ENCODE data around the gene RGS11. TPM values are rescaled to one million over a fixed set of nuclear protein-coding genes. Genes with fewer than 3 reads are reported as not detected.

Gene RGS11
- total and polyA plus RNA-seq, 2 of the 4 experiments (the other 2 are of a cell fraction): under 0.01 to 0.48 TPM

- no peaks in the 10 kb centered on the region for H3K9me3 ChIP-seq (ENCODE audit: control insufficient read depth, insufficient read depth, low read length)
- WGBS, 2 experiments (ENCODE audit: extremely low coverage in 2 of 2, insufficient read length in 1 of 2): 94% methylated on average over 39 of the region's 52 CpGs; no CpG with 5 or more reads in 1 of the 2 experiments
- no peaks in the 10 kb centered on the region; the same call in 1 of the 2 replicates for H4K20me1 ChIP-seq (ENCODE audit: insufficient read depth, low read length)
- H3K14ac ChIP-seq (replicated peaks; ENCODE audit: low read depth, low read length): no peak overlapping the region
- H3K36me3 ChIP-seq (ENCODE audit: control insufficient read depth, insufficient read depth, low read length): peaks cover 20% of the 10 kb centered on the region; the same call in 1 of the 2 replicates
- no peak overlapping the region for H3K4me2 ChIP-seq (ENCODE audit: low read depth, low read length)
- H3K18ac ChIP-seq (ENCODE audit: low read depth, low read length): no peak overlapping the region
- H3K9ac ChIP-seq (ENCODE audit: low read depth, low read length): no peak overlapping the region
- H4K91ac ChIP-seq (ENCODE audit: insufficient read depth, low read depth, low read length): no peak overlapping the region
- H3K23ac ChIP-seq (ENCODE audit: low read depth, low read length): no peak overlapping the region
- ChIA-PET POLR2A (ENCODE audit: unreplicated experiment) (no interaction called here), CTCF (no interaction called here)
- no peaks in the 10 kb centered on the region for H3K9me1 ChIP-seq (ENCODE audit: insufficient read depth, low read length)
- H3K4ac ChIP-seq (ENCODE audit: low read depth, low read length): no peak overlapping the region
- peaks cover 23% of the 10 kb centered on the region for H3K27me3 ChIP-seq (ENCODE audit: control insufficient read depth, insufficient read depth, low read length)
- intact Hi-C loops (cut with micrococcal nuclease): no loop called here
- no peak overlapping the region for H2AK9ac ChIP-seq (replicated peaks; ENCODE audit: low read depth, low read length, poor library complexity)
- no peak overlapping the region for H3K56ac ChIP-seq (ENCODE audit: extremely low read depth, insufficient read depth, low read length)
- H4K8ac ChIP-seq (ENCODE audit: low read depth in 2 of 2, low read length in 2 of 2): no peak overlapping the region
- H2AK5ac ChIP-seq (ENCODE audit: low read depth, low read length): no peak overlapping the region
- no peaks in the 10 kb centered on the region for H3K4me1 ChIP-seq (ENCODE audit: control insufficient read depth, insufficient read depth, low read length)
- no peak overlapping the region for H2BK120ac ChIP-seq (ENCODE audit: low read depth, low read length)
- H2BK15ac ChIP-seq (ENCODE audit: low read depth, low read length): no peak overlapping the region
- no peak overlapping the region for H2BK20ac ChIP-seq (ENCODE audit: low read depth, low read length)
- no peak for DNase-seq
- in situ Hi-C loops (cut with MboI; ENCODE audit: low sequenced_read_pairs): no loop called here
- no peak overlapping the region for H3K27ac ChIP-seq (ENCODE audit: insufficient read depth, low read length)
- no peaks in the 10 kb centered on the region for H3K79me1 ChIP-seq (ENCODE audit: low read depth in 1 of 2, low read length in 2 of 2)
- no peak overlapping the region for H3K4me3 ChIP-seq (ENCODE audit: insufficient read depth, low read depth, low read length)
- ATAC-seq (ENCODE audit: low read depth): no peak
- no peak for TF ChIP-seq RCOR1 (IDR thresholded peaks at IDR 0.05; ENCODE audit: insufficient replicate concordance, low read length)
- no peak for TF ChIP-seq NFE2L2 (IDR thresholded peaks at IDR 0.05; ENCODE audit: low read depth, low read length)
- no peak for TF ChIP-seq MXI1 (IDR thresholded peaks at IDR 0.05; ENCODE audit: borderline replicate concordance, low read depth, low read length)
- TF ChIP-seq MAFK (IDR thresholded peaks at IDR 0.05; ENCODE audit: low read depth, low read length): no peak
- no peak for TF ChIP-seq RAD21 (IDR thresholded peaks at IDR 0.05; ENCODE audit: low read length)
- TF ChIP-seq SMC3 (IDR thresholded peaks at IDR 0.05; ENCODE audit: low read depth, low read length): no peak
- TF ChIP-seq ELK1 (IDR thresholded peaks at IDR 0.05; ENCODE audit: borderline replicate concordance, low read depth, low read length): no peak
- TF ChIP-seq, protein P1, sequence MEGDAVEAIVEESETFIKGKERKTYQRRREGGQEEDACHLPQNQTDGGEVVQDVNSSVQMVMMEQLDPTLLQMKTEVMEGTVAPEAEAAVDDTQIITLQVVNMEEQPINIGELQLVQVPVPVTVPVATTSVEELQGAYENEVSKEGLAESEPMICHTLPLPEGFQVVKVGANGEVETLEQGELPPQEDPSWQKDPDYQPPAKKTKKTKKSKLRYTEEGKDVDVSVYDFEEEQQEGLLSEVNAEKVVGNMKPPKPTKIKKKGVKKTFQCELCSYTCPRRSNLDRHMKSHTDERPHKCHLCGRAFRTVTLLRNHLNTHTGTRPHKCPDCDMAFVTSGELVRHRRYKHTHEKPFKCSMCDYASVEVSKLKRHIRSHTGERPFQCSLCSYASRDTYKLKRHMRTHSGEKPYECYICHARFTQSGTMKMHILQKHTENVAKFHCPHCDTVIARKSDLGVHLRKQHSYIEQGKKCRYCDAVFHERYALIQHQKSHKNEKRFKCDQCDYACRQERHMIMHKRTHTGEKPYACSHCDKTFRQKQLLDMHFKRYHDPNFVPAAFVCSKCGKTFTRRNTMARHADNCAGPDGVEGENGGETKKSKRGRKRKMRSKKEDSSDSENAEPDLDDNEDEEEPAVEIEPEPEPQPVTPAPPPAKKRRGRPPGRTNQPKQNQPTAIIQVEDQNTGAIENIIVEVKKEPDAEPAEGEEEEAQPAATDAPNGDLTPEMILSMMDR (conservative IDR thresholded peaks at IDR 0.05; ENCODE audit: low read depth, low read length): no peak
- TF ChIP-seq RFX5 (IDR thresholded peaks at IDR 0.05; ENCODE audit: low read depth, low read length): no peak
- TF ChIP-seq POLR2A (IDR thresholded peaks at IDR 0.05; ENCODE audit: low read depth, low read length): no peak
- no peak for TF ChIP-seq FOS (IDR thresholded peaks at IDR 0.05; ENCODE audit: low read depth, low read length)
- no peak for TF ChIP-seq USF2 (IDR thresholded peaks at IDR 0.05; ENCODE audit: low read depth, low read length)
- no peak for TF ChIP-seq BHLHE40 (IDR thresholded peaks at IDR 0.05; ENCODE audit: low read depth, low read length)
- no peak for TF ChIP-seq MAZ (IDR thresholded peaks at IDR 0.05; ENCODE audit: borderline replicate concordance, low read depth, low read length)
- TF ChIP-seq CEBPB (IDR thresholded peaks at IDR 0.05; ENCODE audit: low read depth, low read length): no peak
- BruUV-seq (replicated peaks): no TSS peak
- H2AFZ ChIP-seq (replicated peaks; ENCODE audit: low read length, poor library complexity): no peak overlapping the region
- no peak overlapping the region for H4K5ac ChIP-seq (ENCODE audit: low read depth, low read length)
- no peak overlapping the region for H2BK5ac ChIP-seq (ENCODE audit: low read depth, low read length, poor library complexity, severe bottlenecking)
- dilution Hi-C loops (cut with HindIII; ENCODE audit: low sequenced_read_pairs, unreplicated experiment): no loop called here
Observed at GRCh38 chr16:284204-285120, 8.7 kb upstream of the RGS11 start.
